HepG2 (cell line): ENCODE data around the gene ANP32A. TPM values are rescaled to one million over a fixed set of nuclear protein-coding genes. Genes with fewer than 3 reads are reported as not detected.

Experiments
- HCFC1 ChIP-seq: fragments of 150-350 bp; IDR thresholded peaks from 2 replicates; pipeline ENCODE4 v1.6.1; 2014; ENCODE audit warnings: low read depth, low read length
- MEF2D ChIP-seq: sonication (generic); formaldehyde crosslinking; IDR thresholded peaks from 2 replicates; pipeline ENCODE4 v1.5.1; 2020; ENCODE audit warnings: mild to moderate bottlenecking, missing genetic modification reagents
- MEIS1 ChIP-seq: sonication (generic); formaldehyde crosslinking; IDR thresholded peaks from 2 replicates; pipeline ENCODE4 v1.9.0; 2021; ENCODE audit warnings: mild to moderate bottlenecking, missing genetic modification reagents, moderate library complexity, borderline replicate concordance
- NCOA1 ChIP-seq: sonication (generic); formaldehyde crosslinking; IDR thresholded peaks from 2 replicates; pipeline ENCODE4 v1.9.0; 2021; ENCODE audit warnings: missing genetic modification reagents
- NFATC3 ChIP-seq: sonication (generic); formaldehyde crosslinking; IDR thresholded peaks from 2 replicates; pipeline ENCODE4 v1.5.1; 2020; ENCODE audit warnings: mild to moderate bottlenecking, missing genetic modification reagents
- SETDB1 ChIP-seq: sonication (generic); formaldehyde crosslinking; IDR thresholded peaks from 2 replicates; pipeline ENCODE4 v1.5.1; 2020; ENCODE audit warnings: missing genetic modification reagents, mild to moderate bottlenecking, borderline replicate concordance
- SIN3A ChIP-seq: IDR thresholded peaks from 2 replicates; pipeline ENCODE4 v1.6.1; 2011; ENCODE audit warnings: low read depth, mild to moderate bottlenecking, control low read depth, low read length, borderline replicate concordance
- SMC3 ChIP-seq: IDR thresholded peaks from 2 replicates; pipeline ENCODE4 v1.6.1; 2011; ENCODE audit warnings: low read length, improper control_type of control experiment
- ZNF20 ChIP-seq: sonication (generic); formaldehyde crosslinking; IDR thresholded peaks from 2 replicates; pipeline ENCODE4 v1.4.0; 2020; ENCODE audit warnings: mild to moderate bottlenecking, moderate library complexity, missing genetic modification reagents
- ZNF256 ChIP-seq: sonication (generic); formaldehyde crosslinking; conservative IDR thresholded peaks from 2 replicates; pipeline ENCODE4 v1.4.0; 2020; ENCODE audit warnings: missing genetic modification reagents
- ZSCAN31 ChIP-seq: sonication (generic); formaldehyde crosslinking; IDR thresholded peaks from 2 replicates; pipeline ENCODE4 v1.5.0; 2020; ENCODE audit warnings: low read depth, mild to moderate bottlenecking, missing genetic modification reagents
- polyA plus RNA-seq, 8 experiments: library from polyadenylated mRNA; depleted of rRNA in 3 of 8; stranded (reverse) in 7 of 8; unstranded in 1 of 8; fragments of >200 nt; fragmentation: Illumina TruSeq in 4 of 8; extraction: Trizol in 4 of 8; gene quantifications; 2 replicates each; pipeline versions ENCODE4 v1.2.1 to v1.2.3, GENCODE V29; 2011 to 2016; ENCODE audit warnings: low read depth in 4 of 8, missing spikeins in 1 of 8, mixed read lengths in 1 of 8; ENCODE audit not compliant: insufficient read depth in 1 of 8
- total RNA-seq, 5 experiments: library from RNA; depleted of rRNA; stranded (reverse); fragments of >200 nt; fragmentation: Illumina TruSeq; extraction: Trizol; gene quantifications; 2 replicates each; pipeline ENCODE4 v1.2.3, GENCODE V29; 2016; ENCODE audit warnings: low read depth in 1 of 5
- TF ChIP-seq, protein P1 (sequence below): sonication (generic); formaldehyde crosslinking; conservative IDR thresholded peaks from 2 replicates; pipeline ENCODE4 v1.4.0; 2020; ENCODE audit warnings: missing genetic modification reagents
- TF ChIP-seq, protein P2 (sequence below): sonication (generic); formaldehyde crosslinking; IDR thresholded peaks from 2 replicates; pipeline ENCODE4 v1.9.0; 2021; ENCODE audit warnings: missing genetic modification reagents, borderline replicate concordance
- TF ChIP-seq, protein P3 (sequence below): sonication (generic); formaldehyde crosslinking; IDR thresholded peaks from 2 replicates; pipeline ENCODE4 v1.8.1; 2023; ENCODE audit warnings: mild to moderate bottlenecking, missing genetic modification reagents
- TF ChIP-seq, protein P4 (sequence below), 2 experiments: sonication (generic) in 1 of 2; formaldehyde crosslinking in 1 of 2; IDR thresholded peaks; 2 replicates each; pipeline versions ENCODE4 v1.6.1 to v1.9.0; 2014 to 2022; ENCODE audit warnings: antibody characterized with exemption in 1 of 2, borderline replicate concordance in 1 of 2, inconsistent platforms in 1 of 2, low read depth in 1 of 2, missing genetic modification reagents in 1 of 2

The ANP32A gene
- total and polyA plus RNA-seq, 2 of the 13 experiments (the other 11 are each of a cell fraction or from before 2014, with no cell fraction given), result 60.6 to 206 TPM

DNA sequence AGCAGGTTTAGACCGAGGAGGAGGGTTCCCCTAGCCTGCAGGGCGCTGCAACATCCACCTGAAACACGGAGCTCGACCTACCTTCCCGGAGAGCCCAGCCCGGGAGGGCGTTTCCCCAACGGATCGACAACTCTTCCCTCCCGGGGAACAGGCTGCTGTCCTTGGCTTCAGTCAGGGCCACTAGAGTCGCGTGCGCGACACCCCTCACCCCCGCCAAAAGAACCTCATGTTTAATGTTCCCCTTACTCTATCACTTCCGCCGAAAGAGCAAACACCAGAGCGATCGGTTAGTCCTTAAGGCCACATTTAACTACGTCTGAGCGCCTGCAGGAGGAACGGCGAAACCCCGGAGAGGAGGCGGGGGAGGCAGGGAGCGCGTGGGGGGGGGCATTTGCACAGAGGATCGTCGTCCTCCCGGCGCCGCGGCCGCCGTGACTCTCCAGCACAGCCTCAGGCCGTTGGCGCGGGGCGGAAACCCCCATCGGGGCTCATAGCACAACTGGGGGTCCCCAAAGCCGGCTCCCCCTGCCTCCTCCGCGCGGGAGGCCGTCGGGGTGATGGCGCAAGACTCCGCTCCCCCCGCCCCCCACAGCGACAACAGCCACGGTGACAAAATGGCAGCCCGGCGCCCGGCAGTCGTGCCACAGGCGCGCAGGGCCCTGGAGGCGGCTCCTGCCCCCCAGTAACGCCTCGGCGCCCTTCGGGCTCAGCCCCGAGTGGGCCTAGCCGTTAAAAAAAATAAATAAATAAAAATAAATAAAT lies 3.2 kb downstream of the ANP32A start (continued):
- TF ChIP-seq, protein P1, sequence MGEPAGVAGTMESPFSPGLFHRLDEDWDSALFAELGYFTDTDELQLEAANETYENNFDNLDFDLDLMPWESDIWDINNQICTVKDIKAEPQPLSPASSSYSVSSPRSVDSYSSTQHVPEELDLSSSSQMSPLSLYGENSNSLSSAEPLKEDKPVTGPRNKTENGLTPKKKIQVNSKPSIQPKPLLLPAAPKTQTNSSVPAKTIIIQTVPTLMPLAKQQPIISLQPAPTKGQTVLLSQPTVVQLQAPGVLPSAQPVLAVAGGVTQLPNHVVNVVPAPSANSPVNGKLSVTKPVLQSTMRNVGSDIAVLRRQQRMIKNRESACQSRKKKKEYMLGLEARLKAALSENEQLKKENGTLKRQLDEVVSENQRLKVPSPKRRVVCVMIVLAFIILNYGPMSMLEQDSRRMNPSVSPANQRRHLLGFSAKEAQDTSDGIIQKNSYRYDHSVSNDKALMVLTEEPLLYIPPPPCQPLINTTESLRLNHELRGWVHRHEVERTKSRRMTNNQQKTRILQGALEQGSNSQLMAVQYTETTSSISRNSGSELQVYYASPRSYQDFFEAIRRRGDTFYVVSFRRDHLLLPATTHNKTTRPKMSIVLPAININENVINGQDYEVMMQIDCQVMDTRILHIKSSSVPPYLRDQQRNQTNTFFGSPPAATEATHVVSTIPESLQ (CRISPR knock-in tag), result no peak
- TF ChIP-seq SETDB1 (no peak), NFATC3 (CRISPR knock-in tag) (no peak), SIN3A (0 out of 2 replicates have a peak, but pooled peaks have one; percentile 23), ZNF20 (no peak), MEF2D (no peak), ZNF256 (CRISPR knock-in tag) (no peak), SMC3 (no peak), HCFC1 (no peak), MEIS1 (CRISPR knock-in tag) (no peak), NCOA1 (CRISPR knock-in tag) (no peak), ZSCAN31 (CRISPR knock-in tag) (0 out of 2 replicates have a peak, but pooled peaks have one; percentile 64)
- TF ChIP-seq, protein P2, sequence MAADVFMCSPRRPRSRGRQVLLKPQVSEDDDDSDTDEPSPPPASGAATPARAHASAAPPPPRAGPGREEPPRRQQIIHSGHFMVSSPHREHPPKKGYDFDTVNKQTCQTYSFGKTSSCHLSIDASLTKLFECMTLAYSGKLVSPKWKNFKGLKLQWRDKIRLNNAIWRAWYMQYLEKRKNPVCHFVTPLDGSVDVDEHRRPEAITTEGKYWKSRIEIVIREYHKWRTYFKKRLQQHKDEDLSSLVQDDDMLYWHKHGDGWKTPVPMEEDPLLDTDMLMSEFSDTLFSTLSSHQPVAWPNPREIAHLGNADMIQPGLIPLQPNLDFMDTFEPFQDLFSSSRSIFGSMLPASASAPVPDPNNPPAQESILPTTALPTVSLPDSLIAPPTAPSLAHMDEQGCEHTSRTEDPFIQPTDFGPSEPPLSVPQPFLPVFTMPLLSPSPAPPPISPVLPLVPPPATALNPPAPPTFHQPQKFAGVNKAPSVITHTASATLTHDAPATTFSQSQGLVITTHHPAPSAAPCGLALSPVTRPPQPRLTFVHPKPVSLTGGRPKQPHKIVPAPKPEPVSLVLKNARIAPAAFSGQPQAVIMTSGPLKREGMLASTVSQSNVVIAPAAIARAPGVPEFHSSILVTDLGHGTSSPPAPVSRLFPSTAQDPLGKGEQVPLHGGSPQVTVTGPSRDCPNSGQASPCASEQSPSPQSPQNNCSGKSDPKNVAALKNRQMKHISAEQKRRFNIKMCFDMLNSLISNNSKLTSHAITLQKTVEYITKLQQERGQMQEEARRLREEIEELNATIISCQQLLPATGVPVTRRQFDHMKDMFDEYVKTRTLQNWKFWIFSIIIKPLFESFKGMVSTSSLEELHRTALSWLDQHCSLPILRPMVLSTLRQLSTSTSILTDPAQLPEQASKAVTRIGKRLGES, result no peak
- TF ChIP-seq, protein P3, sequence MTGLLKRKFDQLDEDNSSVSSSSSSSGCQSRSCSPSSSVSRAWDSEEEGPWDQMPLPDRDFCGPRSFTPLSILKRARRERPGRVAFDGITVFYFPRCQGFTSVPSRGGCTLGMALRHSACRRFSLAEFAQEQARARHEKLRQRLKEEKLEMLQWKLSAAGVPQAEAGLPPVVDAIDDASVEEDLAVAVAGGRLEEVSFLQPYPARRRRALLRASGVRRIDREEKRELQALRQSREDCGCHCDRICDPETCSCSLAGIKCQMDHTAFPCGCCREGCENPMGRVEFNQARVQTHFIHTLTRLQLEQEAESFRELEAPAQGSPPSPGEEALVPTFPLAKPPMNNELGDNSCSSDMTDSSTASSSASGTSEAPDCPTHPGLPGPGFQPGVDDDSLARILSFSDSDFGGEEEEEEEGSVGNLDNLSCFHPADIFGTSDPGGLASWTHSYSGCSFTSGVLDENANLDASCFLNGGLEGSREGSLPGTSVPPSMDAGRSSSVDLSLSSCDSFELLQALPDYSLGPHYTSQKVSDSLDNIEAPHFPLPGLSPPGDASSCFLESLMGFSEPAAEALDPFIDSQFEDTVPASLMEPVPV, result 0 out of 2 replicates have a peak, but pooled peaks have one; percentile 45
- TF ChIP-seq, protein P4, sequence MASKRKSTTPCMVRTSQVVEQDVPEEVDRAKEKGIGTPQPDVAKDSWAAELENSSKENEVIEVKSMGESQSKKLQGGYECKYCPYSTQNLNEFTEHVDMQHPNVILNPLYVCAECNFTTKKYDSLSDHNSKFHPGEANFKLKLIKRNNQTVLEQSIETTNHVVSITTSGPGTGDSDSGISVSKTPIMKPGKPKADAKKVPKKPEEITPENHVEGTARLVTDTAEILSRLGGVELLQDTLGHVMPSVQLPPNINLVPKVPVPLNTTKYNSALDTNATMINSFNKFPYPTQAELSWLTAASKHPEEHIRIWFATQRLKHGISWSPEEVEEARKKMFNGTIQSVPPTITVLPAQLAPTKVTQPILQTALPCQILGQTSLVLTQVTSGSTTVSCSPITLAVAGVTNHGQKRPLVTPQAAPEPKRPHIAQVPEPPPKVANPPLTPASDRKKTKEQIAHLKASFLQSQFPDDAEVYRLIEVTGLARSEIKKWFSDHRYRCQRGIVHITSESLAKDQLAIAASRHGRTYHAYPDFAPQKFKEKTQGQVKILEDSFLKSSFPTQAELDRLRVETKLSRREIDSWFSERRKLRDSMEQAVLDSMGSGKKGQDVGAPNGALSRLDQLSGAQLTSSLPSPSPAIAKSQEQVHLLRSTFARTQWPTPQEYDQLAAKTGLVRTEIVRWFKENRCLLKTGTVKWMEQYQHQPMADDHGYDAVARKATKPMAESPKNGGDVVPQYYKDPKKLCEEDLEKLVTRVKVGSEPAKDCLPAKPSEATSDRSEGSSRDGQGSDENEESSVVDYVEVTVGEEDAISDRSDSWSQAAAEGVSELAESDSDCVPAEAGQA (IDR thresholded peaks at IDR 0.05; ENCODE audit: low read depth), result no peak
- TF ChIP-seq, protein P4 (CRISPR knock-in tag; IDR thresholded peaks at IDR 0.05; ENCODE audit: borderline replicate concordance), result no peak
